Type B pancreatic cell (in vitro differentiated cells): Measurements from ENCODE around the gene UBE3C. TPM values are rescaled to one million over a fixed set of nuclear protein-coding genes. Genes with fewer than 3 reads are reported as not detected.

Experiments used
- DNase-seq: peaks from one replicate; pipeline ENCODE4 v3.0.0; 2021; ENCODE audit warnings: mixed read lengths; ENCODE audit not compliant: unreplicated experiment; ENCODE audit errors: extremely low spot score
- H3K27ac Mint-ChIP-seq: 2 replicates; pipeline ENCODE4 v1.8.0; 2021; ENCODE audit warnings: mild to moderate bottlenecking, mixed read lengths
- H3K27me3 Mint-ChIP-seq: 2 replicates; pipeline ENCODE4 v1.8.0; 2021; ENCODE audit warnings: mixed read lengths
- H3K36me3 Mint-ChIP-seq: 2 replicates; pipeline ENCODE4 v1.8.0; 2021; ENCODE audit warnings: mixed read lengths
- H3K4me1 Mint-ChIP-seq: one replicate; pipeline ENCODE4 v1.8.0; 2021; ENCODE audit warnings: mixed read lengths; ENCODE audit not compliant: unreplicated experiment
- H3K4me3 Mint-ChIP-seq: 2 replicates; pipeline ENCODE4 v1.8.0; 2021; ENCODE audit warnings: mild to moderate bottlenecking, mixed read lengths
- H3K9me3 Mint-ChIP-seq: 2 replicates; pipeline ENCODE4 v1.8.0; 2021; ENCODE audit warnings: mixed read lengths
- total RNA-seq: library from RNA; stranded (reverse); gene quantifications from 2 replicates; pipeline ENCODE4 v1.2.1, GENCODE V29; 2021; ENCODE audit warnings: low replicate concordance
- TF ChIP-seq, protein P1 (sequence below): fragments of 200-600 bp; sonication (generic); conservative IDR thresholded peaks from 2 replicates; pipeline ENCODE4 v1.5.0; 2021; ENCODE audit warnings: antibody characterized with exemption, mild to moderate bottlenecking

UBE3C gene
- total RNA-seq, 1 donor from 2014 or later = 51.6 TPM

DNA sequence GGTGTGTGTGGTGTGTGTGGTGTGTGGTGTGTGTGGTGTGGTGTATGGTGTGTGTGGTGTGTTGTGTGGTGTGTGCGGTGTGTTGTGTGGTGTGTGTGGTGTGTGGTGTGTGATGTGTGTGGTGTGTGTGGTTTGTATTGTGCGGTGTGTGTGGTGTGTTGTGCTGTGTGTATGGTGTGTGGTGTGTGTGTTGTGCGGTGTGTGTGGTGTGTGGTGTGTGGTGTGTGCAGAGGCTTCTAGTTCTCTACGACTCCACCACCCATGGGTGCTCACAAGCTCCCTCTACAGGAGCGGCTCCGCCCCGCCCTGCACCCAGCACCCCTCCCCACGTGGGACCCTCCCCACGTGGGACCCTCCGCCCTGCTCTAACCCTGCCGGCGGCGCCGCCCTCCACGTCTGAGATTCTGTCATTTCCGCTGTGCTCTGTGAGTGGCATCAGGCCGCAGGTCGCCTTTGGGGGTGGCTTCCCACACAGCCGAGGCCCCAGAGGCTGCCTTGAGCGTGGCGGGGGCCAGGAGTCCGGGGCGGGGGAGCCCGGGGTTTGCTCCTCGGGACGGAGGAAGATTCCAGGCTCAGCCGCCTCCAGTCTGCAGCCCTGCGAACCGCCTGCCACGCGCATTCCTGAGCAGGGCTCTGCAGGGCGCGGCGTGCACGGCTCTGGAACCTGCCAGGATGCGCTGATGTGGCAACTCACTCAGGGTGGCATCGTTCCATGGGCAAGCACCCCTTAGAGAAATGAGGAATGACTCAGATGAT is 161.1 kb downstream of the UBE3C start:
- no peaks in the 10 kb centered on the region for H3K4me1 Mint-ChIP-seq
- H3K27me3 Mint-ChIP-seq = no peaks in the 10 kb centered on the region
- no peak for DNase-seq
- no peaks in the 10 kb centered on the region for H3K9me3 Mint-ChIP-seq
- no peak overlapping the region for H3K27ac Mint-ChIP-seq
- TF ChIP-seq, protein P1, sequence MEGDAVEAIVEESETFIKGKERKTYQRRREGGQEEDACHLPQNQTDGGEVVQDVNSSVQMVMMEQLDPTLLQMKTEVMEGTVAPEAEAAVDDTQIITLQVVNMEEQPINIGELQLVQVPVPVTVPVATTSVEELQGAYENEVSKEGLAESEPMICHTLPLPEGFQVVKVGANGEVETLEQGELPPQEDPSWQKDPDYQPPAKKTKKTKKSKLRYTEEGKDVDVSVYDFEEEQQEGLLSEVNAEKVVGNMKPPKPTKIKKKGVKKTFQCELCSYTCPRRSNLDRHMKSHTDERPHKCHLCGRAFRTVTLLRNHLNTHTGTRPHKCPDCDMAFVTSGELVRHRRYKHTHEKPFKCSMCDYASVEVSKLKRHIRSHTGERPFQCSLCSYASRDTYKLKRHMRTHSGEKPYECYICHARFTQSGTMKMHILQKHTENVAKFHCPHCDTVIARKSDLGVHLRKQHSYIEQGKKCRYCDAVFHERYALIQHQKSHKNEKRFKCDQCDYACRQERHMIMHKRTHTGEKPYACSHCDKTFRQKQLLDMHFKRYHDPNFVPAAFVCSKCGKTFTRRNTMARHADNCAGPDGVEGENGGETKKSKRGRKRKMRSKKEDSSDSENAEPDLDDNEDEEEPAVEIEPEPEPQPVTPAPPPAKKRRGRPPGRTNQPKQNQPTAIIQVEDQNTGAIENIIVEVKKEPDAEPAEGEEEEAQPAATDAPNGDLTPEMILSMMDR = no peak
- H3K4me3 Mint-ChIP-seq = no peak overlapping the region
- no peaks in the 10 kb centered on the region for H3K36me3 Mint-ChIP-seq

DNA sequence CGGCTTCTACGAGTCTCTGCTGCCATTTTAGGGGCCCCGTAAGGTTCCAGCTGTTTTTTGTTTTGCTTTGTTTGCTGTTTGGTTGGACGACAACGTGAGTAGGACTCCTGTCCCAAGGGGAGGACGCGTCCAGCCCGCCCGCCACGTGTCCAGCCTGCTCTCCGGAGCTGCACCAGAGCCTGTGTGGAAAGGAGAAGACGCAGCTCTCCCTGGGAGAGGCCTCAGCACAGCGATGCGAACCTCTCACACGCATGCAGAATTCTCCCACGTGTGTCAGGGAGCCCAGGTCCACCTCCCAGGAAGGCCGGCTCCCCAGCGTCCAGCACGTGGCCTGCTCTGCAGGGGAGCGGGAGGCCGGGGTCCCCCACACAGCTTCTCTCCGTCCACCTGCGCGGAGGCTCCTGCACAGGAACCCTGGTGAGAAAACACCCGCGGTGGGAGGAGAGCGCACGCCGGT is 161.7 kb downstream of the UBE3C start:
- Mint-ChIP-seq H3K4me3 (no peak overlapping the region), H3K36me3 (no peaks in the 10 kb centered on the region), H3K27ac (no peak overlapping the region), H3K9me3 (no peaks in the 10 kb centered on the region), H3K27me3 (no peaks in the 10 kb centered on the region), H3K4me1 (no peaks in the 10 kb centered on the region)
- no peak for DNase-seq
- TF ChIP-seq, protein P1 = no peak

DNA sequence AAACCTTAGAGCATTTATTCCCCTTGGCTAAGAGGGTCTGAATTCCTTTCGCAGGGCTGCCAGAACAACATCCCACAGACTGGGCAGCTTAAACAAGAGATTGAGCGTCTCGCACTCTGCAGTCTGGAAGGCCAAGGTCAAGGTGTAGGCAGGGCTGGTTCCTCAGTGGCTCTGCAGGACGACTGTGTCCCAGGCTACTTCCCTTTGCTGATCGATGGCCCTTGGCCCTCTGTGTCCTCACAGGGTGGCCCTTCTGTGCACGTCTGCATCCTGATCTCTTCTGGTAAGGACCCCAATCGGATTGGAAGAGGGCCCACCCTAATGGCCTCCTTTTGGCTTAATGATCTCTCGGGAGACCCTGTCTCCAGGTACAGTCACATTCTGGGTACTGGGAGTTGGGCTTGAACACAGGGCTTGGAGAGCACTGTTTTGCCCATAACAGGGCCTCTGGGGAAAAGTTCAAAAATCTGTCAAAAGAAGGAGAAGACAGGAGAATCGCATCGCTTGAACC is 162.9 kb downstream of the UBE3C start:
- Mint-ChIP-seq H3K36me3 (no peaks in the 10 kb centered on the region), H3K27ac (no peak overlapping the region)
- DNase-seq = no peak

DNA sequence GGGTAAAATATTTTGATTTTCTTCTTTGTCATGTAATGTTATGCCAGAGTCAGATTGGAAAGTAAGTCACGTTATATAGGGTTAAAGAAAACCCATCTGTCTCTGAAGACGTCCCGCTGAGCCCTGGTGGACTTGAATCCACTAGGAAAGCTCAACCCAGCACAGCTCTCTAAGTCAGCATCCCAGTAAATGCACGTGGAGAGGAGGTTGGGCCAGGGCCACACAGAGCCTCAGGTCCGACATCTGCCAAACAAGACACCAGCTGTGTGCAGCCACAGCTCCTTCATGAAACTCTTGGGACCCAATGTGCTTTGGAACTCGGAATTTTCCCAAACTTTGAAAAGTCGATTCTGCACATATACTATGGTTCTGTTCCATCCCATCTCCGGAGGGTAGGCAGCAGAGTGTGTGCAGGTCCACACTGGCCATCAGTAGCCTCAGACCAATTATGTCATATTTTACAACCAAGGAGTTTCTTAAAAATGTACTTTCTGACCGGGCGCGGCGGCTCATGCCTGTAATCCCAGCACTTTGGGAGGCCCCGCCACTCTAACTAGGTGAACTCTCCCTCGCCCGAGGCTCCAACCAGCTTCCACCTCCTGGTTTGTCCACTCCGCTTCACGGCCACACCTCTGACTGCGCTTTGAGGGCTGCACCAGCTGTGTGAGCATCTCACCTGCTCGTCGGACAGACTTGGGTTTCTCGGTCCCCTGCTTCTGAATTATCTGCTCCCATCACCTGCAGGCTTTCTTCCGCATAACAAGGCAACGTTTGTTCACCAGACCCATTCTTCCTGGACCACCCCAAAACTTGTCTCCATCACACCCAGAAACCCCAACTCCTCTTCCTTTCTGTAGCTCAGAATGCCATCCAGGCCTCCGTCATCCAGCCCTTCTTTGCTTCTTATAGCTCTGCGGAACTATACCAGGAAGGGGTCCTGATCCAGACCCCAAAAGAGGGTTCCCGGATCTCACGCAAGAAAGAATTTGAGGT is 168.4 kb downstream of the UBE3C start:
- TF ChIP-seq, protein P1 = no peak
- Mint-ChIP-seq H3K27me3 (peaks cover 2% of the 10 kb centered on the region), H3K4me1 (peaks cover 3% of the 10 kb centered on the region), H3K9me3 (no peaks in the 10 kb centered on the region), H3K36me3 (no peaks in the 10 kb centered on the region), H3K4me3 (no peak overlapping the region), H3K27ac (no peak overlapping the region)
- no peak for DNase-seq

More for the DNA sequence above, 162.9 kb downstream of the UBE3C start:
- H3K9me3 Mint-ChIP-seq = no peaks in the 10 kb centered on the region
- H3K4me3 Mint-ChIP-seq = no peak overlapping the region
- TF ChIP-seq, protein P1 = no peak
- no peaks in the 10 kb centered on the region for H3K27me3 Mint-ChIP-seq
- peaks cover 3% of the 10 kb centered on the region for H3K4me1 Mint-ChIP-seq

DNA sequence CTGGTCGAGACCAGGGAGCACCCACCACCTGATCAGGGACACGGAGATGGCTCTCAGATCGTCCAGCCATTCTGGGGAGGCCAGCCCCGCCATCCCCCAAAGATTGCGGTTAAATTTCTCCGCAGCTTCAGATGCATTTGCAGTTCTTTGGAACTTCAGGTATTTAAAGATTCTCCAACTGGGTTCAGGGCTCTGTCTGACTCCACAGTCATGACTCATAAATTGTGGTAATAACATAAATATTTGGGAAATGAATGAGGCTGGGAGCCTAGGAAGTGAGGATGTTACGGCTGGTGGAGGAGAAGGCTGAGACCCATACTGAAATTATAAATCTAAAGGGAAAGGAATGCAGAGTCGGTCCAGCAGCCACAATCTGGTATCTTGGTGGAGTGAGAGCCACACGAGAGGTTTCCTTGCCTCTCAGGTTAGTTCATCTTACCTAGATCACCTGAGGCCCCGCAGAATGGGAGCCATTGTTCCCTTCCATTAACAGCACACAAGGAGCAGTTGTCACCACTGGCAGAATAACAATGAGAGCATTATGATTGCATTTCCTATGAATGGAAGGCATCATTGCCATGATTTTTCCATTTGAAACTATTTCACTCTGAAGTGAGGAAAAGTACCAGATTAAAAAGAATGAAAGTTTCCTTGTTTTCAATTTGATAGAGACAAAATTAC is 171.4 kb downstream of the UBE3C start:
- DNase-seq = no peak
- H3K27me3 Mint-ChIP-seq = peaks cover 2% of the 10 kb centered on the region
- no peak overlapping the region for H3K4me3 Mint-ChIP-seq
- no peaks in the 10 kb centered on the region for H3K9me3 Mint-ChIP-seq
- H3K27ac Mint-ChIP-seq = no peak overlapping the region
- H3K4me1 Mint-ChIP-seq = peaks cover 3% of the 10 kb centered on the region
- TF ChIP-seq, protein P1 = no peak
- no peaks in the 10 kb centered on the region for H3K36me3 Mint-ChIP-seq
